Spleen (tissue), 11 donors: ENCODE results near the gene VSNL1. TPM values are rescaled to one million over a fixed set of nuclear protein-coding genes. Genes with fewer than 3 reads are reported as not detected.

Source experiments
- DNase-seq: peaks from one replicate; pipeline ENCODE4 v3.0.0-alpha.2; 2020
- H3K27ac ChIP-seq, 8 donors: fragments of 200-600 bp; sonication (generic) in 7 of 8; 1 replicate in 4 of 8; 2 replicates in 4 of 8; pipeline versions ENCODE4 v1.5.0 to v1.8.0; 2016 to 2021; ENCODE audit warnings: inconsistent platforms in 4 of 8, mild to moderate bottlenecking in 4 of 8, moderate library complexity in 1 of 8
- H3K27me3 ChIP-seq, 7 donors: fragments of 200-600 bp; sonication (generic) in 6 of 7; replicated peaks in 1 of 7; 1 replicate in 4 of 7; 2 replicates in 3 of 7; pipeline versions ENCODE4 v1.5.0 to v1.8.0; 2016 to 2021; ENCODE audit warnings: inconsistent platforms in 3 of 7, mild to moderate bottlenecking in 1 of 7
- H3K36me3 ChIP-seq, 6 donors: fragments of 200-600 bp; sonication (generic) in 5 of 6; 1 replicate in 4 of 6; 2 replicates in 2 of 6; pipeline versions ENCODE4 v1.5.0 to v1.8.0; 2016 to 2021; ENCODE audit warnings: inconsistent platforms in 2 of 6
- H3K4me1 ChIP-seq, 6 donors: fragments of 200-600 bp; sonication (generic) in 5 of 6; 1 replicate in 3 of 6; 2 replicates in 3 of 6; pipeline versions ENCODE4 v1.5.0 to v1.8.0; 2016 to 2021; ENCODE audit warnings: inconsistent platforms in 3 of 6
- H3K4me3 ChIP-seq, 8 donors: fragments of 200-600 bp; sonication (generic) in 7 of 8; 1 replicate in 4 of 8; 2 replicates in 4 of 8; pipeline versions ENCODE4 v1.5.0 to v1.8.0; 2016 to 2021; ENCODE audit warnings: inconsistent platforms in 4 of 8, mild to moderate bottlenecking in 4 of 8, moderate library complexity in 2 of 8
- H3K9me3 ChIP-seq, 8 donors: fragments of 200-600 bp; sonication (generic) in 7 of 8; 1 replicate in 4 of 8; 2 replicates in 4 of 8; pipeline versions ENCODE4 v1.5.0 to v1.8.0; 2016 to 2021; ENCODE audit warnings: inconsistent platforms in 4 of 8
- POLR2A ChIP-seq, 3 donors: fragments of 450-650 bp; IDR thresholded peaks; one replicate each; pipeline ENCODE4 v1.5.1; 2017; ENCODE audit warnings: antibody characterized with exemption in 3 of 3, mild to moderate bottlenecking in 1 of 3
- POLR2AphosphoS5 ChIP-seq, 3 donors: sonication (generic); formaldehyde crosslinking; IDR thresholded peaks; one replicate each; pipeline ENCODE4 v1.5.1; 2017; ENCODE audit warnings: antibody characterized with exemption in 3 of 3
- WGBS, 5 donors: extraction: QIAGEN DNeasy Blood & Tissue Kit in 3 of 5; methylation state at CpG; one replicate each; pipeline versions ENCODE4 v1.1.5 to v1.1.7; 2013 to 2018; 5-methylcytosine and 5-hydroxymethylcytosine counted together
- intact Hi-C: fragments of 100-400 bp; cut with DNase I; formaldehyde crosslinking; loops from one replicate; pipeline ENCODE4 v1.15.0; 2023; ENCODE audit warnings: low total_unique reads
- polyA plus RNA-seq, 3 donors: library from polyadenylated mRNA; stranded (reverse); fragments of 200-250 nt; gene quantifications; one replicate each; pipeline ENCODE4 v1.2.1, GENCODE V29; 2013
- total RNA-seq, 7 donors: library from RNA; depleted of rRNA in 3 of 7; stranded (reverse); fragments of >200 nt in 3 of 7; fragmentation: NEBNext Ultra II Directional in 4 of 7; extraction: Animal tissue kit (Norgen Biotek cat#: 25700) in 4 of 7; gene quantifications; one replicate each; pipeline versions ENCODE4 v1.1.0 to v1.2.1, GENCODE V29; 2016 to 2021
- TF ChIP-seq, protein P1 (sequence below), 11 experiments: fragments of 200-600 bp in 7 of 11; fragments of 450-650 bp in 4 of 11; sonication (generic) in 4 of 11; IDR thresholded peaks in 8 of 11; conservative IDR thresholded peaks in 3 of 11; 1 replicate in 7 of 11; 2 replicates in 4 of 11; pipeline versions ENCODE4 v1.4.0 to v1.8.0; 2016 to 2021; ENCODE audit warnings: antibody characterized with exemption in 11 of 11, inconsistent platforms in 4 of 11, mild to moderate bottlenecking in 1 of 11
- donor health status: healthy with polysubstance abuse.
- donor health status: DM: no; HTN: no; CAD: no; lungs with moderate emphysema.
- donor health status: DM: no; HTN: no; CAD: no.
- donor health status: Bipolar disorder and iron deficiency.
- donor health status: healthy.
- donor health status: DM: no; HTN: no; CAD: no.
- donor health status: DM: yes; HTN: yes; CAD: no.

The VSNL1 gene
- total and polyA plus RNA-seq, 10 donors = 0.06 to 0.16 TPM; not detected in 8

DNA sequence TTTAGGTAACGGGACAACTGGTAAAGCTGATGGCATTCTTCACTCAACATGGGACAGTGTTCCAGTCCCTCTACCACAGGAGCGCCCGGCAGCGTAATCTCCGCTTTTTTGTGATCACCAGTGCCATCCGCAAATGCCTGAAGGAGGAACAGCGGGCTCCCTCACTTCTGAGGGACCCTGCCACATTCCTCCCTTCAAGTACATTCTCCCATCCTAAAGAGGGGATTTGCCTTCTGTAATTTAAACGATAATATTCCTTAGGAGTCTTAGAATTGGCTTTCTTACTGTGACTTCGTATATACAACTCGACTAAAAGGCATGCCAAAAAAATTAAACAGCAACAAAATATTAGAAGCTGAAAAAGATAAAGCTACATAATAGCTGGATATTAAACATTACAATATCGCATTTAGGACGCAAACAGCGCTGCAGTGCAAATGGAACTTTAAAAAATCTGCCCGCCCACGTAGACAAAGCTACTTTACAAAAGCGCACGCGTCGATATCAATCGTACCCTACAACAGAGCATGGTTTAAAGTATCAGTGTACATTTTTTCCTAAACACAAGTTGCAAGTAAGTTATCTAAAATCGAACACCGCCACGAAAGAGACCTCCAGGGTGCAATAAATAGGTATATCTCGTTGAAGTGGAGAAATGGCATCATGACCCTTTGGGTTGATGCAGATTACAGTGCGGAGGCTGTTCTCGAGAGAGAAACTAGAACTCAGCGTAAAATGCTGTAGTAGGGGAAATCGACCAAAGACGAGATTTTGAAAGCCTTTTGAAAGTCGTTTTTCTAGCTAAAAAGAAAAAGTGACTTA lies 2.3 kb upstream of the VSNL1 start:
- 5 to 7% (median 6%) methylated on average over 30 of the region's 30 CpGs for WGBS, 5 donors
- Histone ChIP-seq H3K4me3 (peak overlapping the region; percentile 20 to 63 (median 36)), H3K4me1 (peaks cover 5 to 32% (median 29%) of the 10 kb centered on the region in 6 donors), H3K36me3 (no peaks in the 10 kb centered on the region), H3K27ac (peak overlapping the region in 3 of 8 donors; percentile 32 to 46 (median 40)), H3K9me3 (no peaks in the 10 kb centered on the region), H3K27me3 (peaks cover 0 to 86% (median 62%) of the 10 kb centered on the region in 7 donors)
- TF ChIP-seq POLR2A (IDR thresholded peaks at IDR 0.05) = no peak
- TF ChIP-seq, protein P1, sequence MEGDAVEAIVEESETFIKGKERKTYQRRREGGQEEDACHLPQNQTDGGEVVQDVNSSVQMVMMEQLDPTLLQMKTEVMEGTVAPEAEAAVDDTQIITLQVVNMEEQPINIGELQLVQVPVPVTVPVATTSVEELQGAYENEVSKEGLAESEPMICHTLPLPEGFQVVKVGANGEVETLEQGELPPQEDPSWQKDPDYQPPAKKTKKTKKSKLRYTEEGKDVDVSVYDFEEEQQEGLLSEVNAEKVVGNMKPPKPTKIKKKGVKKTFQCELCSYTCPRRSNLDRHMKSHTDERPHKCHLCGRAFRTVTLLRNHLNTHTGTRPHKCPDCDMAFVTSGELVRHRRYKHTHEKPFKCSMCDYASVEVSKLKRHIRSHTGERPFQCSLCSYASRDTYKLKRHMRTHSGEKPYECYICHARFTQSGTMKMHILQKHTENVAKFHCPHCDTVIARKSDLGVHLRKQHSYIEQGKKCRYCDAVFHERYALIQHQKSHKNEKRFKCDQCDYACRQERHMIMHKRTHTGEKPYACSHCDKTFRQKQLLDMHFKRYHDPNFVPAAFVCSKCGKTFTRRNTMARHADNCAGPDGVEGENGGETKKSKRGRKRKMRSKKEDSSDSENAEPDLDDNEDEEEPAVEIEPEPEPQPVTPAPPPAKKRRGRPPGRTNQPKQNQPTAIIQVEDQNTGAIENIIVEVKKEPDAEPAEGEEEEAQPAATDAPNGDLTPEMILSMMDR (IDR thresholded peaks at IDR 0.05 in 8 of 11, conservative IDR thresholded peaks at IDR 0.05 in 3 of 11) = no peak
- DNase-seq = no peak
- intact Hi-C loops = no loop called here

DNA sequence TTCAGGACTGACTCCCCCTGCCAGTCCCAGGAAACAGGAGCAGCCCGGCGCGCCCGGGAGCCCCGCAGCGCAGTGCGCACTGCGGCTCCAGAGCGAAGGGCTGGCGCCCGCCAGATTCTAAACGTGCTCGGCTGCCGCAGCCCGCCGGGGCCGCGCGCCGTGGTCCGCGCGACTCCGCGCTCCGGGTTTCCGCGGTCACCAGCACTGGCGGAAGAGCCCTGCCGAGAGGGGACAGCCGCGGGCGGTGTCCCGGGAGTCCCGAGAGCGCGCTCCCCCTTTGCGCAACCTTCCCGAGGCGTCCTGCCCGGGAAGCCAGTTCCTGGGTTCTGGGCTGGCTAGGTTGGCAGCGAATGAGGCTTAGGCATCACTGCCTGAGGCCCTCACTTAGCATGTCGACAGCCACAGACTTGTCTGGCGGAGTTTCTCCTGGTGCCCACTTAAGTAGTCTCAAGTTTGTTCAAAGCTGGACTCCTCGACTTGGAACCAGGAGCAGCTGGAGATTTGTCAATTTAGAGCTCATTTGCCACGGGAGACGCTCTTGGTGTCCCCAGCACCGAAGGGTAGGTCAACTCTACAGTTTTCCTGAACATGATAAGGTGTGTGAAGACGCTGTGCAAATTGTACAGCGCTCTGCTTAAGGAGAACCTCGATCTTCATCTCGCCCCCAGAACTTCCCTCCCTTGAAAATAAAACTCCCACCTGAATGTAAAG lies 1.5 kb upstream of the VSNL1 start:
- intact Hi-C loops = no loop called here
- Histone ChIP-seq H3K36me3 (no peaks in the 10 kb centered on the region), H3K4me3 (peak overlapping the region; percentile 20 to 63 (median 36)), H3K27me3 (peaks cover 0 to 93% (median 68%) of the 10 kb centered on the region in 7 donors), H3K9me3 (no peaks in the 10 kb centered on the region), H3K27ac (peak overlapping the region in 3 of 8 donors; percentile 32 to 46 (median 40)), H3K4me1 (peaks cover 5 to 32% (median 29%) of the 10 kb centered on the region in 6 donors)
- no peak for DNase-seq
- WGBS, 5 donors = 2 to 5% (median 2%) methylated on average over 25 to 52 of the region's 52 CpGs
- TF ChIP-seq, protein P1 (IDR thresholded peaks at IDR 0.05 in 8 of 11, conservative IDR thresholded peaks at IDR 0.05 in 3 of 11) = no peak
- TF ChIP-seq POLR2AphosphoS5 (IDR thresholded peaks at IDR 0.05) (peak in 2 of 3 donors; percentile 49 to 56), POLR2A (IDR thresholded peaks at IDR 0.05) (no peak)

DNA sequence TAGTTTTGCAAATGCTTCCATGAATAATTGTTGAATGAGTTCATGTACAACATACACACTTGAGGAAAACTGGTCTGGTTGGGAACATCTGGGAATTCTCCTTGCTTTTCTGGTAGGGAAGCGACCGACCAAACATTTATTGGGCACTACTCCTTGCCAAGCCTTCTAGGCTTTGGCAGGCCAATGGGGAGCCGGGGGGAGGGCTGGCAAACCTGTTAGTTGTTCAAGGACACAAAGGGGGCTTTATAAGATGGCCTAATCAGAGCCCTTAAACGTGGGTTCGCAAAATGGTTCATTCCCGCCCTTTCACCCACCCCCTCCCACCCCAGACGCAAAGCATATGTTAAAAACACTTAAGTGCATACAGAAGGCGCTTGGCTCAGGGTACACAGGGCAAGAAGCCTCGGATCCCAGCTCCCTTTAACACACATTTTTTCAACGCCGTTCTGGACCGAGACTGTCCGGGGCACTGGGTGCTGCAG lies 844 bp upstream of the VSNL1 start:
- peaks cover 0 to 100% (median 68%) of the 10 kb centered on the region in 7 donors for H3K27me3 ChIP-seq
- DNase-seq = no peak
- H3K4me3 ChIP-seq = peak overlapping the region in 7 of 8 donors; percentile 26 to 63 (median 38)
- no peaks in the 10 kb centered on the region for H3K9me3 ChIP-seq
- TF ChIP-seq, protein P1 (IDR thresholded peaks at IDR 0.05 in 8 of 11, conservative IDR thresholded peaks at IDR 0.05 in 3 of 11) = no peak
- TF ChIP-seq POLR2A (IDR thresholded peaks at IDR 0.05) = no peak
- no peak for TF ChIP-seq POLR2AphosphoS5 (IDR thresholded peaks at IDR 0.05)
- H3K4me1 ChIP-seq = peaks cover 5 to 32% (median 29%) of the 10 kb centered on the region in 6 donors
- WGBS, 5 donors = 8 to 12% (median 9%) methylated on average over 7 to 13 of the region's 13 CpGs
- H3K27ac ChIP-seq = peak overlapping the region in 1 of 8 donors; percentile 14
- no peaks in the 10 kb centered on the region for H3K36me3 ChIP-seq
- intact Hi-C loops = no loop called here
